Bone marrow (tissue), 2 donors: Measurements from ENCODE around the gene EDN1.
A peak's percentile ranks its signal among the peaks of the same experiment; 100 is the strongest.

Experiments
- DNase-seq, 2 donors: peaks; one replicate each; lab custom pipeline; 2025; lab: John Stamatoyannopoulos, UW

The EDN1 gene

DNA sequence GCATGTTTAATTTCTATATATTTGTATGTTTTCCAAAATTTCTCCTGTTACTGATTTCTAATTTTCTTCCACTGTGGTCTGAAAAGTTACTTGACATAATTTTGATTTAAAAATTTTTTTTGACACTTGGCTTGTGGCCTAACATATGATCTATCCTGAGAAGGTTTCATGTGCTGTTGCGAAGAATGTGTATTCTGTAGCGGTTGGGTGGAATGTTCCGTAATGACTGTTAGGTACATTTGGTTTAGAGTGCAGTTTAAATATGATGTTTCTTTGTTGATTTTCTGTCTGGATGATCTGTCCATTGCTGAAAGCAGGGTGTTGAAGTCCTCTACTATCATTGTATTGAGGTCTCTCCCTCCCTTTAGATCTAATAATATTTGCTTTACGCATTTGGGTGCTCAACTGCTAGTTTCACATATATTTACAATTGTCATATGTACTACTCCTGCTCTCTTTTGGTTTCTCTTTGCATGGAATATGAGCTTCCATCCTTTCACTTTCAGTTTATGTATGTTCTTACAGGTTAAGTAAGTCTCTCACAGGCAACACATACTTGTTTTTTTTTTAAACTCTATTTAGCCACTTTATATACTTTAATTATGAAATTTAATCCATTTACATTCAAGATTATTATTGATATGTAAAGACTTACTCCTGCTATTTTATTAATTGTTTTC lies 19.5 kb upstream of the EDN1 start:
- no peak for DNase-seq

DNA sequence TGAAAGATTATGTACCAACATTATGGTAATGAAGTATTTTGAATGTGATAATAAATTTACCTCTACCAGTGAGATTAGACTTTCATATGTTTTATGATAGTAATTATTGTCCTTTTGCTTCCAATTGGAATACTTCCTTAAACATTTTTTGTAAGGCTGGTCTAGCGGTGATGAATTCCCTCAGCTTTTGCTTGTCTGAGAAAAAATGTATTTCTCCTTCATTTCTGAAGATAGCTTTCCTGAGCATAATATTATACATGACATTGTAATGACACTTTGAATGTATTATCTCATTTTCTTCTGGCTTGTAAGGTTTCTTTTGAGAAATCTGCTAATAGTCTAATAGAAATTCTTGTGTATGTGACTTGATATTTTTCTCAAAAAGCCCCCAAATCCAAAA lies 18.6 kb upstream of the EDN1 start:
- DNase-seq: no peak

DNA sequence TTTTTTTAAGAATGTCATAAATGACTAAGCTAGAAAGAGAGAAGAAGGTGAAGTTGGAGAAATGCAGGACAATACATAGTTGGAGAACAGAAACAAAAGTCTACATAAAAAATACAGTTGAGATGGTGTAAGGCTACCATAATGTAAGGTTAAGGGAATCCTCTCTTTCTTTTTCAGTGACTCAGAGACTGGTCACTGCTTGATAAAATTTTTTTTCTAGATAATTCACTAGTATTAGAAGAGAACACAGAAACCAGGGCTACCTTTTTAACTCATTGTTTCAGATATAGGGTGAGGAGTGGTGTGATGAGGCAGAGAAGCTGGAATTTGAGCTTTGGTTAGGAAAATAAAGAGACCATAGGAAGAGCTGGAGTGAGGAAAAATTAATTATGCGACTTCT lies 18.2 kb upstream of the EDN1 start:
- DNase-seq: no peak

DNA sequence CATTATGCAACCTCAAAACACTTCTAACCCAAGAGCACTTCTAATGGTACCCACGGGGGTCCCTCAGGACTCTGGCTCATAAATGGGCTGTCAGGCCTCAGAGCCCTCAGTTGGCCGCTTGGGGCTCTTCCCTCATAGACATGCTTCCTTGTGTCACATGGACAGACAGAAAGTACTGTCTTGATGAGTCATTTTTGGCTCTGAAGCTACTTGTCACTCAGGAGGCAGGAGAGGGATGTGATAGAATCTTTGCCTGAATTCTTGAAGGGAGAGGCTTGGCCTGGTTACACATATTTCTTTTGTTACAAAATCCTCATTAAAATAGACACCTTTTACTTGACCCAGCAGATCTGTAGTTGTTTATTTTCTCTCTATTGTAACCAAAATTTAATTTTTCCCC lies 15.1 kb upstream of the EDN1 start:
- no peak for DNase-seq

DNA sequence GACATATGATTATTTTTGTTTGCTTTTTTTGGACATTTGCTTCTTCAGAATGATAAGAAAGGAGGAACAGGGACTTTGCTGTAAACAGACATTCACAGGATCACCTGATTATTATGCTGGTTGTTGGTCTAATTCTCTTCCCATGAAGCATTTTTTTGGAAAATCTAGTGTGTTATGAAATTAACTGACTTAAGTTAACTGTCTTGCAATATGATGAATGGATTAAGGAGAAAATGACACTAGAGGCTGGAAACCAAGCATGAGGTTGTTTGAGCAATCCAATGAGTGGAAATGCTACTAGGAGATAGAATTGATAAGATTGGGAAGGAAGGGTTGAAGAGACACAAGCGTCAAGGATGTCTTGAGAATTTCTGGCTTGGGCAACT lies 13.2 kb upstream of the EDN1 start:
- no peak for DNase-seq

DNA sequence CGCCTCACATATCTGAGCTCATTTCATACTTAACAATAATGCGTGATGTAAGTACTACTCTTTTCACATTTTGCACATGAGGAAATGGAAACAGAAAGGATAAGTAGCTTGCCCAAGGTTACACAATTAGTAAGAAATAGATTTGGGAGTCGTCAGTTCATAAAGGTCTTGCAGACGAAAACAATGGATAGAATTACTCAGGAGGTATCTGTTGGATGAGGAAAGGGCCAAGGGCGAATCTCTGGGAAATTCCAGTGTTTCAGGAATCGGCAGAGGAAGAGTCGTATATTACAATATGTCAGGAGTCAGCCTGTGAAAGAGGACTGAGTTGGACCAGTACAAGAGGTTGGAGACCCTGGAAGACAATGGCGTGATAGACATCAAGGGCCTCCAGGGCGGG lies 12.8 kb upstream of the EDN1 start:
- DNase-seq: no peak

DNA sequence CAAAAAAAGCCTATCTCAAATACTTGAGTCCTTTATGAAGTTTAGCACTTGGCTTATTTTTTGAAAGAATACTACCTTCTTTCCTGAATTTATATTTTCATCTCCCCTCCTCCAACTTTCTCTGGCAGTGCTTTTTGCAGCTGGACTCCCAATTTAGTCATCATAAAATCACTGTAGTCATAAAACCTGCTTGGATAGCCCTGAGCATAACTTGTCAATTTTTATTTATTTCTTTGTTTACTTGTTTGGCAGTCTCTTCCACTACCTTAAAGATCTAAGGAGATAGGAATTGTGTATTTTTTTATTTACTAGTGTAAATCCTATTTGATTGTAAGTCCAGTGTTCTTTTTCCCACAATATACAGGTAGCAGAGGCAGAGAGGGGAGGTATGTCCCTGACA lies 11.2 kb upstream of the EDN1 start:
- DNase-seq: no peak

DNA sequence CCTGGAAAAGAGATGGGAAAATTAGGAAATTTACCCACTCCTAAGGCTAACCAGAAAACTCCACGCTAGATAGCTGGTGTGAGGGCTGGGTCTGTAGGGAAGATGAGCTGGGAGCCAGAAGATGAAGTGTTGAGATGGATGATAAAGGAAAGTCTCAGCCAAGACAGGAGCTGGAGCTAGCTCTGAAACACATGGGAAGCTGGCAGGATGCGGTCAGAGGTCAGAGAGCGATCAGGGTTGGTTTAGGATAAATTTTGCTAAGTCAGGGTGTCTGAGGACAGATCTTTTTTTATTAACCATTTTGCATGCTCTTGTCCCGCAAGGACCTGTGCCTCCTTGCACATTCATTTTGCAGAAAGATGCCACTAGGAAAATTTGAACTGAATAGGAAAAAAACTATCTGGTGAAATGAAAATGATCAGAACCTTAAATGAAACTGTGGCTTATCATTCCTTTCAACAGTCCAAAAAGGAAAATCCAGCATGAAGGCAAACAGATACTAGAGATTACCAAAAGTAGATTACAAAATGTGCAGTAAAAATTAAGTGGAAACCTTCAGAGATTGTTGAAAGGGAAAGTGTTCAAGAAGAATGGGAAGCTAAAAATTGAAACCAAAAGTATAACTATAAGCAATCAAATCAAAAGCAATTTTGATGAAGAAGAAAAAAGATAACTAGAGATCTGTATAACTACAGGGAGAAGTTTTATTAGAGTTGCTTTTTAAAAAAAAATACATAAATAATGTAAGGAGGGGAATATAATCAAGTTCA lies 10.7 kb upstream of the EDN1 start:
- DNase-seq: no peak

DNA sequence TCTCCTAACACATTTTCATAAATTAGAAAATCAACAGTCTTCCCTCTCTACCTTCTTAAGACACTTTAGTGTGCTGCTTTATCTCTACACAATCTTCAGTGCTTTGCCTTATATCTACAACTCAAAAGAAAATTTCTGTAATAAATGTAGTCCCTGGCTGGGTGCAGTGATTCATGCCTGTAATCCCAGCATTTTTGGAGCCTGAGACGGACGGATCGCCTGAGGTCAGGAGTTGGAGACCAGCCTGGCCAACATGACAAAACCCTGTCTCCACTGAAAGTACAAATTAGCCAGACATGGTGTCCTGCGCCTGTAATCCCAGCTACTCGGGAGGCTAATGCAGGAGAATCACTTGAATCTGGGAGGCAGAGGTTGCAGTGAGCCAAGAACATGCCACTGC lies 9.7 kb upstream of the EDN1 start:
- no peak for DNase-seq

DNA sequence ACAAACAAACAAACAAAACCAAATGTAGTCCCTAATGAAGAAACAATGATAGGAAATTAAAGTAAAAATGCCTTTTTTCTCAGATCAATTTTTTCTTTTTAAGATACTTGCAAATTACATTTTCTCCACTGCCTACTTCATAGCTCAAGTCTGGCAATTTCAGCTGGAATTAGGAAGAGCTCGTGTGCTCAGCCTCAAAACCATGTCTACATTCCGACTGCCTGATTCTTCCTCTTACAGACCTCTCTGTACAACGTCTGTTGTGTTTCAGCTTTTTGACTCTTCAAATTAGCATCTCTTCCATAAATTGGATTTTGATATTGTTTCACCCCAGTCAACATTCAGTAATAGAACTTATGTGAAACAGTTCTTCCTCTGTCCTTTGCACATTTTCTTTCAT lies 9.3 kb upstream of the EDN1 start:
- DNase-seq: no peak

DNA sequence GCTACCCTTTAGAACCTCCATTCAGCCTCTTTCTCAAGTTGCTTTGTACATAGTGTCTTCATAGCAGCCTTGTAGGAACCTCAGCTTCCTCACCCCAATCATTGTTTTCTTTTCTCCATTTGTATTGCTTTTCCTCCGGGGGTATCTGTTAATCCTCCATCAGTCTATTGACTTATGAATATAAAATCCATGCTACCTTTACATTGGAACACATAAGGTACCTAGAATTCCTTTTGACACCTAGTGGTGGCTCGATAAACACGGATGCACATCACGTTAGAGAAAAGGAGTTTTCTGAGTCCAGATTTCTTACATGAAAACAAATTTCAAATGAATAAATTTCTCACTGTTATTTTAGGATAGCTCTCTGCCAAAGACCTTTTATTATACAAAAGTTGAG lies 6.3 kb upstream of the EDN1 start:
- DNase-seq: no peak

DNA sequence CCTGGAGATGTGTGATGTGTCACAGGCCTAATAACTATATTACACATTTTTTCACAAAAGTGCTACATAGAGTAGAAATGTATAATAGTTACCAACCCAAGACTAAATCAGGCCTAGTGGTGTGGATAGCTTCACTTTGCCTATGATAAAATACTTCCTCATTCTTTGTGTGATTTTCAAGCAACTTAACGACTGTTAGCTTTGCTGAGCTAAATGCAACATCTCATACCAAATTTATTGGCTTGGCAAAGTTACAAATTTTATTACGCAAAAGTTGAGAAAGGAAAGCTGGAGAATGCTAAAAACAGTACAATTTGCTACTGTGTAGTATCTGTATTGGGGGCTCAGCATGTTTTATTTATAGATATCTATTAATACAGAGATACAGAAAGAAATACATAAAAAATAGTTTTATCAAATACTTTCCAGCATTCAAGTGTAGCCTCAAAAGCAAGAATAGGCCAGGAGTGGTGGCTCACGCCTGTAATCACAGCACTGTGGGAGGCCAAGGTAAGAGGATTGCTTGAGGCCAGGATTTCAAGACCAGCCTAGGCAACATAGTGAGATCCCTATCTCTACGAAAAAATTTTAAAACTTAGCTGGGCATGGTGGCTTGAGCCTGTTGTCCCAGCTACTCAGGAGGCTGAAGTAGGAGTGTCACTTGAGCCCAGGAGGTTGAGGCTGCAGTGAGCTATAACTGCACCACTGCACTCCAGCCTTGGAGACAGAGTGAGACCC lies 3.6 kb upstream of the EDN1 start:
- no peak for DNase-seq

DNA sequence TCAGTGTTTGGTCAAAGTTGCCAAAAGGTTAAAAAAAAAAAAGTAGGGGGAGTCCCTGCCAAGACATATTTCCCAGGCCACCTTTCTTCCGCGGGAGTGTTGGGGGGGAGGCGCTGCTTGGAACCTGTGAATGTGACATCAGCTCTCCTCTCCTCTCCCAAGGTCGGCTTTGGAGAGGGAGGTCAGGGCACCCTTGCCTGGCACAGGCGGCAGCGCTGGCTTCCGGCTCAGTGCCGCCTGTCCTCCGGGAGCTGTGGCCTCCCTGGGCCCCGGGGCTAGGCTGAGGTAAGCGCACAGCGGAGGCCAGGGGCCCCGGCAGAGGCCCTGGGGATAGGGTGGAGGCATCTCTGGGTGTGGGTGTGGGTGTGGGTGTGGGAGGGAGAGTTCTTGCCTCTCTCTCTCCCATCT lies 1.9 kb upstream of the EDN1 start:
- DNase-seq: no peak

DNA sequence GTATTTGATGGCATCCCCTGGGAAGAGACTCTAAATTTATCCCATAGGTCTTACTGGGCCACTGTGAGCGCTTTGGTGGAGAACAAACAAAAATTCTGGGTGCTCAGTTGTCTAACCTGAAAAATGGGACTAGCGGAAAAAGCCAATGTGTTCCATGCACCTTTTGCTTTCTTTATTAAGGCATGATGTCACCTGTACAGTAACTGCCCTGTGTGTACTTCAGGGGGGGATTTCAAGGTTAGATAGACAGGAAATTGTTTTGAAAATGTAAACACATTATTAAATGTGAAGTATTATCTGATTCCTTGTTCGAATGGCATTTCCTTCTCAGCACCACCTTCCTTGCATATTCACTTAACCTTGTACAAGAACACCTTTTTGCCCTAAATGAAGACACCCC lies 1.2 kb upstream of the EDN1 start:
- no peak for DNase-seq

DNA sequence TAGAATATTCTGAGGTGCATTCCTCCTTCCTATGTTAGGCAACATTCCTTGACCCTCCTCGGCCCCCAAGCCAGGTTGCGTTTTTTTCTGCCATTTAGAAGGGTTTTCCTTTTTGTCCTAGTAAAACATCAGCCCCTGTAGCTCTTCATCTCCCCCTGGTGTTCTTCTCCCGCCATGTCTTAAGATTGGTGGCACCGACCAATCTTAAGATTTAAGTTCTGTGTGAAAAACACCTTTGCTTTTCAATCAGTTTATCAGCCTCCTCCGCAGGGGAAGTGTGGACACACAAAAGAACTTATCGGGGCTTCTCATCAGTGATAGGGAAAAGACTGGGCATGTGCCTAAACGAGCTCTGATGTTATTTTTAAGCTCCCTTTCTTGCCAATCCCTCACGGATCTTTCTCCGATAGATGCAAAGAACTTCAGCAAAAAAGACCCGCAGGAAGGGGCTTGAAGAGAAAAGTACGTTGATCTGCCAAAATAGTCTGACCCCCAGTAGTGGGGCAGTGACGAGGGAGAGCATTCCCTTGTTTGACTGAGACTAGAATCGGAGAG lies 719 bp upstream of the EDN1 start:
- DNase-seq: peak; percentile 8 to 18

DNA sequence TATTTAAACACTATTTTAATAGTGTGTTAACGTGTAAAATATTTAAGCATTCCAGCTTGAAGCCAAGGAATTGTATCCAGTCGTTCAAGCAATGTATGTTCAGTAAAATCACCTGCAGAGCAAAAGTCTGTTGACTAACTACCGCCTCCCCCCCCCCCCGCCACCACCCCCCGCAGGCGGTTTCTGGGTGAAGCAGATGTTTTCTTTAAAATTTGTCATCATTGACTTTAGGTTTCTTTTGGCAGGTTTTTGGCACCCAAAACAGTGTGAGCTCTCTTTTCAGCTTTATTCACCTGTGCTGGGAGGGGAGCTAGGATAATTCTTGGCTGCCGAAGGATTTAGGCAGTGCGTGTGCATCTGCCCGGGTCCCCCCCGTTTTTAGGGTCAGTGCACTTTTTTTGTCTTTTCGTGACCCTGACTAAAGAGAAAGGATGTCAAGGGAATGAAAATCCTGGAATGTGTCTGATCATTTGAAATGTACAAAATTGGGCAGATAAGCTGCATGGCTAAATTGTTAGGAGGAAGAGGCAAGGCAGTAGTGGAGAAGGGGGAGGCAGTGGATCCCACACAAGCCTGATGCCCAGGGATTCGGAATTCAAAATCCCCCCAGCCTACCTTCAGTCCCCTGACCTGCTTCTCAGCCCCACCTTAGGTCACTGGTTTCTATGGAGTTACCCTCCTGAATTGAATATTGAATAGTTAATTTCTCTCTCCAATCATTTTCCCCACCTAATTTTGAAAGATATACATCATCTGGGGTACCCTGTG lies 1.1 kb downstream of the EDN1 start:
- no peak for DNase-seq

DNA sequence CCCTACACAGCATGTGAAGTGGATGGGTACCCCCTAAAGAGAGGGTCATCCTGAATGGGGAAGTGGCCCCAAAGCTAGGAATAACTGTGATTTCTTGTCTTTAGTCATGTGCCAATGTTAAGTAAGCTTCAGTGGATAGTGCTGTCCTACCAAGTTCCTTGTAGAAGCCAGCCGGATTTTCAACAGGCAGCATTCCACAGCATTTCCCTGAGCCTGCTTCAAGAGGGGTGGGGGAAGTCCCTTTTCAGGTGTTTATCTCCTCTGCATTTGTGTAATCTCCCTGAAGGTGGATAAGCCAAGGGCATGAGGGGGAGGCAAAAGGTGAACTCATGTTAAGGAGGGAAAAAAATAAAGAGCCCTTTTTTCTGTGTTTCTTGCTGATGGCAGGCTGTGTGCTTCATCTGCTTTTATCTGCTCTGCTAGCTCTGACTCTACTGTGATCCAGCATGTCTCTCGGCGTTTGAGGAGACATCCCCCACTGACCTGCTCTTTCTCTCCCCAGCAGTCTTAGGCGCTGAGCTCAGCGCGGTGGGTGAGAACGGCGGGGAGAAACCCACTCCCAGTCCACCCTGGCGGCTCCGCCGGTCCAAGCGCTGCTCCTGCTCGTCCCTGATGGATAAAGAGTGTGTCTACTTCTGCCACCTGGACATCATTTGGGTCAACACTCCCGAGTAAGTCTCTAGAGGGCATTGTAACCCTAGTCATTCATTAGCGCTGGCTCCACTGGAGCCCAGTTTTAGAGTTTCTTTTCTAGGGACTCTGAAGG lies 1.9 kb downstream of the EDN1 start:
- no peak for DNase-seq

DNA sequence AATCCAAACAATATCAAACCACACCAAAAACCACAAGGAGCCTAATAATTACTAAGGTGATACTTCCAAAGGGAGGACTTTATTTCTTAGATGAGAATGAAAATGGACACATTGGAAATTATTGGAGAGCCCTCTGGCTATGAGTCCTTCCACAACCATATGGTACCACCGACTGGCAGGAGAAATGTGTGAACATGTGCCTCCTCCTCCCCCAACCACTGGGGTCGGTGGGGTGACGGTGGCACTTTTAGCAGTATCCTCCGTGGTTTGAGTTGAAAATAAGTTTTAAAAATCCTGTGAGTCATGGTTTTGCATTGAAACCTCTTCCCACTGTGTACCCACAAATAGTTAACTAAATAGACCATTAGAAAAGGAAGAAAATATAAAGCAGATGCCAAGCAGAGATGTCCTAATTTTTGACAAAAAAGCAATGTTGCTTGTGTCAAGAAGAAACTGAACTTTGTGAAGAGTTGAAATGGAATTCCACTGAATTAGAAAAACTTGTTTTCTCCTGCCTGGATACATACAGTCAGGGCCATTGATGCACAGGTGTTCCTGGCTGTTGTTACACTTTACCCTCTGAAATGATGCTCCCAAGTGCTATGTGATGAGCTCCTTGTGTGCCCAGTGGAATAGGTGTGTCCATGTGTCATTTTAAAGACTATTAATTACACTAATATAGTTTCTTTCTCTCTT lies 3.2 kb downstream of the EDN1 start:
- no peak for DNase-seq

DNA sequence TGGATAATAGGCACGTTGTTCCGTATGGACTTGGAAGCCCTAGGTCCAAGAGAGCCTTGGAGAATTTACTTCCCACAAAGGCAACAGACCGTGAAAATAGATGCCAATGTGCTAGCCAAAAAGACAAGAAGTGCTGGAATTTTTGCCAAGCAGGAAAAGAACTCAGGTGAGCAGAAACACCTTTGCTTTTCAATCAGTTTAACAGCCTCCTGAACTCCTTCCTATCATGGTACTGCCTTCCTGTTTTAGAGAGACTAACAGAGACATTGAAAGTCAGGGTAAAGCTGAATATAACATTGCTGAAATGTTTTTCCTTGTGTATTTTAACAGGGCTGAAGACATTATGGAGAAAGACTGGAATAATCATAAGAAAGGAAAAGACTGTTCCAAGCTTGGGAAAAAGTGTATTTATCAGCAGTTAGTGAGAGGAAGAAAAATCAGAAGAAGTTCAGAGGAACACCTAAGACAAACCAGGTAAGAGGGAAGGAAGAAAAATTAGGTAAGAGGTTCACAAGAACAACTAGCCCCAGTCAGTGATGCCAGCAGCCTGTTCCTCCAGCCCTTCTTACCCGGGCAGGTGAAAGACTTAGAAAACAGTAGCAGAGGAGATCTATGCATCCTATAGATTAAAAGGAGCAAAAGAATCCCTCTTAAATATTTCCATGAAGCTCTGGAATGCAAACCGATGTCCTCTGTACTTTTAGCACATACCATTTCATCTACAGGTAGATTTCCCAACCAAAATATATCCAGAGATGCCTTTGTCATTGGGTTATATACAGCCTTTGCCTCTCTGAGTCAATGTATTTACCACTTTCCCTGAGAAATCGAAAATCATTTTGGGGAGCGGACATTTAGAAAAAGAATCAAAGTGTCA lies 4.0 kb downstream of the EDN1 start:
- DNase-seq: no peak
